ENCODE data around the gene MAPK10. TPM values are rescaled to one million over a fixed set of nuclear protein-coding genes. Genes with fewer than 3 reads are reported as not detected.

MAPK10 gene
- total and polyA plus RNA-seq, 2 experiments from 2014 or later = 5.9 to 14.8 TPM

- Histone ChIP-seq H3K79me2 (no peaks in the 10 kb centered on the region), H3K27me3 (no peaks in the 10 kb centered on the region), H3K4me3 (no peak overlapping the region), H4K20me1 (ENCODE audit: insufficient read depth, poor library complexity, severe bottlenecking) (no peaks in the 10 kb centered on the region), H2AFZ (no peak overlapping the region), H3K4me2 (no peak overlapping the region), H3K36me3 (replicated peaks; ENCODE audit: insufficient read depth, low read depth) (no peaks in the 10 kb centered on the region), H3K9me2 (replicated peaks; ENCODE audit: insufficient read depth) (no peaks in the 10 kb centered on the region), H3K4me1 (ENCODE audit: insufficient read depth) (no peaks in the 10 kb centered on the region), H3K27ac (no peak overlapping the region), H3K9me3 (ENCODE audit: low read depth) (no peaks in the 10 kb centered on the region)
- no peak for DNase-seq (ENCODE audit: low spot score)
- TF ChIP-seq EZH2 (IDR thresholded peaks at IDR 0.05; ENCODE audit: borderline replicate concordance) (no peak), CTCF (IDR thresholded peaks at IDR 0.05; ENCODE audit: poor library complexity) (no peak), EZH2phosphoT487 (IDR thresholded peaks at IDR 0.05; ENCODE audit: low read depth, severe bottlenecking, unreplicated experiment) (no peak)
Observed at GRCh38 chr4:86019906-86020305, 339.9 kb downstream of the MAPK10 start.

- Histone ChIP-seq H3K79me2 (no peaks in the 10 kb centered on the region), H3K27me3 (no peaks in the 10 kb centered on the region), H3K4me3 (no peak overlapping the region), H2AFZ (no peak overlapping the region), H3K9me2 (replicated peaks; ENCODE audit: insufficient read depth) (no peaks in the 10 kb centered on the region), H3K4me1 (ENCODE audit: insufficient read depth) (no peaks in the 10 kb centered on the region), H3K27ac (no peak overlapping the region), H3K36me3 (replicated peaks; ENCODE audit: insufficient read depth, low read depth) (no peaks in the 10 kb centered on the region), H4K20me1 (ENCODE audit: insufficient read depth, poor library complexity, severe bottlenecking) (no peaks in the 10 kb centered on the region), H3K4me2 (no peak overlapping the region), H3K9me3 (ENCODE audit: low read depth) (no peaks in the 10 kb centered on the region)
- TF ChIP-seq CTCF (IDR thresholded peaks at IDR 0.05; ENCODE audit: poor library complexity) = no peak
- no peak for DNase-seq (ENCODE audit: low spot score)
- WGBS (ENCODE audit: low lambda C conversion rate, missing lambda C conversion rate) = 95% methylated on average over 1 of the region's 1 CpG
Observed at GRCh38 chr4:86019362-86019761, 340.5 kb downstream of the MAPK10 start.

GRCh38 chr4:86015412-86016350 is 344.2 kb downstream of the MAPK10 start:
- Histone ChIP-seq H3K4me1 (ENCODE audit: insufficient read depth) (no peaks in the 10 kb centered on the region), H4K20me1 (ENCODE audit: insufficient read depth, poor library complexity, severe bottlenecking) (no peaks in the 10 kb centered on the region), H2AFZ (no peak overlapping the region), H3K27ac (no peak overlapping the region), H3K4me3 (no peak overlapping the region), H3K36me3 (replicated peaks; ENCODE audit: insufficient read depth, low read depth) (no peaks in the 10 kb centered on the region), H3K9me3 (ENCODE audit: low read depth) (no peaks in the 10 kb centered on the region), H3K4me2 (no peak overlapping the region), H3K9me2 (replicated peaks; ENCODE audit: insufficient read depth) (no peaks in the 10 kb centered on the region), H3K27me3 (no peaks in the 10 kb centered on the region), H3K79me2 (no peaks in the 10 kb centered on the region)
- no peak for DNase-seq (ENCODE audit: low spot score)
- TF ChIP-seq CTCF (IDR thresholded peaks at IDR 0.05; ENCODE audit: poor library complexity) (no peak), EZH2phosphoT487 (IDR thresholded peaks at IDR 0.05; ENCODE audit: low read depth, severe bottlenecking, unreplicated experiment) (no peak), EZH2 (IDR thresholded peaks at IDR 0.05; ENCODE audit: borderline replicate concordance) (no peak)
- WGBS (ENCODE audit: low lambda C conversion rate, missing lambda C conversion rate) = 89% methylated on average over 2 of the region's 2 CpGs

All from hepatocyte (in vitro differentiated cells).